ENCODE results near the gene FZD7.

The FZD7 gene

GRCh38 chr2:202019689-202020450 is 13.8 kb upstream of the FZD7 start:
- Histone ChIP-seq H3K4me2 (ENCODE audit: low read length) (no peak overlapping the region), H3K56ac (ENCODE audit: low read length) (peak overlapping the region; percentile 85), H3K79me2 (ENCODE audit: control insufficient read depth, insufficient read depth, low read length) (no peaks in the 10 kb centered on the region), H3K4me1 (ENCODE audit: control insufficient read depth, low read depth, low read length) (peaks cover 11% of the 10 kb centered on the region), H3K9ac (ENCODE audit: low read length) (peak overlapping the region; percentile 44), H3K4me3 (ENCODE audit: low read length) (no peak overlapping the region), H3K4ac (ENCODE audit: low read depth, low read length) (peak overlapping the region; percentile 46), H4K8ac (ENCODE audit: low read depth, low read length) (no peak overlapping the region), H2BK120ac (ENCODE audit: low read depth, low read length) (peak overlapping the region; percentile 29), H3K27ac (ENCODE audit: low read depth, low read length) (peak overlapping the region; percentile 81), H2BK5ac (ENCODE audit: low read length) (peak overlapping the region; percentile 98), H3K36me3 (ENCODE audit: control insufficient read depth, insufficient read depth, low read length) (no peaks in the 10 kb centered on the region), H3K79me1 (ENCODE audit: low read length) (no peaks in the 10 kb centered on the region), H4K5ac (ENCODE audit: low read length) (peak overlapping the region; percentile 59), H2BK15ac (replicated peaks; ENCODE audit: low read depth) (no peak overlapping the region), H3K23ac (ENCODE audit: low read length) (no peak overlapping the region), H3K18ac (ENCODE audit: low read length) (peak overlapping the region; percentile 88), H2AK5ac (ENCODE audit: low read length) (peak overlapping the region; percentile 28), H3K27me3 (ENCODE audit: insufficient read depth, low read length, poor library complexity) (no peaks in the 10 kb centered on the region)
- peak; percentile 91 for DNase-seq
- no CpG with 5 or more reads among the region's 8 CpGs for WGBS (ENCODE audit: extremely low coverage, insufficient coverage, low lambda C conversion rate)

DNA sequence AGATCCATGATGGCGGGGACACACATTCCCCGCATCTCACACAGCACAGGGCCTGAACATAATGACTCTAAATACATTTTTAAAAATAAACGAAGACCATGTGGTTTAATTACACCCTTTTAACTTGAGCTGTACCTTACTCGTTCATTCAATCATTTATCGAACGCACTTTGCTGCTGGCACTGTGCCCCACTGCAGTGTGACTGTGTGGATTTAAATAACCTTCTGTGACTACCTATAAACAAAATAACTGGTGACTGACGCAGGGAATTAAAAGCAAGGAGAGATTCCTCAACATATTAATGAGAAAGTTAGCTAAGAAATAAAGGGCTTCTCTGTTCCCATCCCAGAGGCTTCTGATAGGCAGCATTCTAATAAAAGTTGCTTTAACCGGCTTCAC is 10.9 kb upstream of the FZD7 start:
- no peak overlapping the region for H3K4me2 ChIP-seq (ENCODE audit: low read length)
- H3K27me3 ChIP-seq (ENCODE audit: insufficient read depth, low read length, poor library complexity), result no peaks in the 10 kb centered on the region
- H2BK5ac ChIP-seq (ENCODE audit: low read length), result no peak overlapping the region
- no peak overlapping the region for H3K27ac ChIP-seq (ENCODE audit: low read depth, low read length)
- peak overlapping the region; percentile 37 for H3K9ac ChIP-seq (ENCODE audit: low read length)
- no peak for DNase-seq
- no peak overlapping the region for H2BK15ac ChIP-seq (replicated peaks; ENCODE audit: low read depth)
- H3K4me1 ChIP-seq (ENCODE audit: control insufficient read depth, low read depth, low read length), result peaks cover 8% of the 10 kb centered on the region
- H3K36me3 ChIP-seq (ENCODE audit: control insufficient read depth, insufficient read depth, low read length), result no peaks in the 10 kb centered on the region
- no peak overlapping the region for H3K23ac ChIP-seq (ENCODE audit: low read length)
- H4K8ac ChIP-seq (ENCODE audit: low read depth, low read length), result no peak overlapping the region
- H4K5ac ChIP-seq (ENCODE audit: low read length), result no peak overlapping the region
- no peaks in the 10 kb centered on the region for H3K79me1 ChIP-seq (ENCODE audit: low read length)
- H3K18ac ChIP-seq (ENCODE audit: low read length), result peak overlapping the region; percentile 93
- H2AK5ac ChIP-seq (ENCODE audit: low read length), result no peak overlapping the region
- no peak overlapping the region for H2BK120ac ChIP-seq (ENCODE audit: low read depth, low read length)
- H3K79me2 ChIP-seq (ENCODE audit: control insufficient read depth, insufficient read depth, low read length), result no peaks in the 10 kb centered on the region
- no CpG with 5 or more reads among the region's 8 CpGs for WGBS (ENCODE audit: extremely low coverage, insufficient coverage, low lambda C conversion rate)
- no peak overlapping the region for H3K56ac ChIP-seq (ENCODE audit: low read length)
- H3K4ac ChIP-seq (ENCODE audit: low read depth, low read length), result no peak overlapping the region
- H3K4me3 ChIP-seq (ENCODE audit: low read length), result no peak overlapping the region

- no peak overlapping the region for H3K23ac ChIP-seq (ENCODE audit: low read length)
- H3K79me2 ChIP-seq (ENCODE audit: control insufficient read depth, insufficient read depth, low read length), result no peaks in the 10 kb centered on the region
- no peak overlapping the region for H4K8ac ChIP-seq (ENCODE audit: low read depth, low read length)
- H3K4me1 ChIP-seq (ENCODE audit: control insufficient read depth, low read depth, low read length), result peaks cover 8% of the 10 kb centered on the region
- H3K27ac ChIP-seq (ENCODE audit: low read depth, low read length), result peak overlapping the region; percentile 31
- H3K4me2 ChIP-seq (ENCODE audit: low read length), result no peak overlapping the region
- H2BK120ac ChIP-seq (ENCODE audit: low read depth, low read length), result peak overlapping the region; percentile 95
- WGBS (ENCODE audit: extremely low coverage, insufficient coverage, low lambda C conversion rate), result no CpG with 5 or more reads among the region's 10 CpGs
- no peaks in the 10 kb centered on the region for H3K79me1 ChIP-seq (ENCODE audit: low read length)
- peak overlapping the region; percentile 86 for H3K56ac ChIP-seq (ENCODE audit: low read length)
- no peak overlapping the region for H3K4me3 ChIP-seq (ENCODE audit: low read length)
- H3K4ac ChIP-seq (ENCODE audit: low read depth, low read length), result peak overlapping the region; percentile 59
- peak; percentile 69 for DNase-seq
- H3K27me3 ChIP-seq (ENCODE audit: insufficient read depth, low read length, poor library complexity), result no peaks in the 10 kb centered on the region
- H3K18ac ChIP-seq (ENCODE audit: low read length), result peak overlapping the region; percentile 93
- peak overlapping the region; percentile 51 for H3K9ac ChIP-seq (ENCODE audit: low read length)
- H2BK15ac ChIP-seq (replicated peaks; ENCODE audit: low read depth), result no peak overlapping the region
- H3K36me3 ChIP-seq (ENCODE audit: control insufficient read depth, insufficient read depth, low read length), result no peaks in the 10 kb centered on the region
- H4K5ac ChIP-seq (ENCODE audit: low read length), result no peak overlapping the region
- H2BK5ac ChIP-seq (ENCODE audit: low read length), result peak overlapping the region; percentile 74
- no peak overlapping the region for H2AK5ac ChIP-seq (ENCODE audit: low read length)
Measured at GRCh38 chr2:202023198-202023903, 10.3 kb upstream of the FZD7 start.

- no peak overlapping the region for H2BK15ac ChIP-seq (replicated peaks; ENCODE audit: low read depth)
- peak overlapping the region; percentile 93 for H3K18ac ChIP-seq (ENCODE audit: low read length)
- WGBS (ENCODE audit: extremely low coverage, insufficient coverage, low lambda C conversion rate), result no CpG with 5 or more reads among the region's 8 CpGs
- no peak overlapping the region for H3K4ac ChIP-seq (ENCODE audit: low read depth, low read length)
- peak overlapping the region; percentile 31 for H3K27ac ChIP-seq (ENCODE audit: low read depth, low read length)
- peaks cover 8% of the 10 kb centered on the region for H3K4me1 ChIP-seq (ENCODE audit: control insufficient read depth, low read depth, low read length)
- H3K4me2 ChIP-seq (ENCODE audit: low read length), result no peak overlapping the region
- peak overlapping the region; percentile 95 for H2BK120ac ChIP-seq (ENCODE audit: low read depth, low read length)
- no peaks in the 10 kb centered on the region for H3K36me3 ChIP-seq (ENCODE audit: control insufficient read depth, insufficient read depth, low read length)
- peak overlapping the region; percentile 89 for H2AK5ac ChIP-seq (ENCODE audit: low read length)
- H3K79me2 ChIP-seq (ENCODE audit: control insufficient read depth, insufficient read depth, low read length), result no peaks in the 10 kb centered on the region
- no peak overlapping the region for H3K4me3 ChIP-seq (ENCODE audit: low read length)
- H3K56ac ChIP-seq (ENCODE audit: low read length), result peak overlapping the region; percentile 86
- no peak overlapping the region for H4K8ac ChIP-seq (ENCODE audit: low read depth, low read length)
- DNase-seq, result no peak
- H3K27me3 ChIP-seq (ENCODE audit: insufficient read depth, low read length, poor library complexity), result no peaks in the 10 kb centered on the region
- H3K79me1 ChIP-seq (ENCODE audit: low read length), result no peaks in the 10 kb centered on the region
- H4K5ac ChIP-seq (ENCODE audit: low read length), result peak overlapping the region; percentile 47
- H2BK5ac ChIP-seq (ENCODE audit: low read length), result peak overlapping the region; percentile 74
- peak overlapping the region; percentile 74 for H3K23ac ChIP-seq (ENCODE audit: low read length)
- H3K9ac ChIP-seq (ENCODE audit: low read length), result peak overlapping the region; percentile 51
Measured at GRCh38 chr2:202023904-202024266, 9.8 kb upstream of the FZD7 start.

DNA sequence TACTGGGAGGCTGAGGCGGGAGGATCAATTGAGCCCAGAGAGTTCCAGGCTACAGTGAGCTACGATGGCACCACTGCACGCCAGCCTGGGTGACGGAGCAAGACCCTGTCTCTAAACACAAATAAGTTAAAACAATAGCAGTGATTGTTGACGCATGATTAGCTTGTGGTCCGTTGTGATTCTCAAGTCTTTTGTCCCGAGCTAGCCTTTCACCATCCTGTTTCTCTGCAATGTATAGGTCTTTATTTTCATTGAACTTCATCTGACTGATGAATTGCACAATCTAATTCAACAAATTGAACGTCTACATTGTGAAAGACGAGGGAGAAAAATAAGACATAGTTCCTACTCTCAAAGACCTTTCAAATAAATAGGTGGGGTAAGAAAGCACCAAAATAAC is 8.8 kb upstream of the FZD7 start:
- H3K27ac ChIP-seq (ENCODE audit: low read depth, low read length), result no peak overlapping the region
- H3K4me2 ChIP-seq (ENCODE audit: low read length), result no peak overlapping the region
- no peak overlapping the region for H3K23ac ChIP-seq (ENCODE audit: low read length)
- no CpG with 5 or more reads among the region's 9 CpGs for WGBS (ENCODE audit: extremely low coverage, insufficient coverage, low lambda C conversion rate)
- no peak overlapping the region for H4K8ac ChIP-seq (ENCODE audit: low read depth, low read length)
- H2AK5ac ChIP-seq (ENCODE audit: low read length), result no peak overlapping the region
- no peaks in the 10 kb centered on the region for H3K27me3 ChIP-seq (ENCODE audit: insufficient read depth, low read length, poor library complexity)
- no peaks in the 10 kb centered on the region for H3K79me2 ChIP-seq (ENCODE audit: control insufficient read depth, insufficient read depth, low read length)
- no peak overlapping the region for H3K9ac ChIP-seq (ENCODE audit: low read length)
- no peaks in the 10 kb centered on the region for H3K36me3 ChIP-seq (ENCODE audit: control insufficient read depth, insufficient read depth, low read length)
- peaks cover 5% of the 10 kb centered on the region for H3K4me1 ChIP-seq (ENCODE audit: control insufficient read depth, low read depth, low read length)
- H3K18ac ChIP-seq (ENCODE audit: low read length), result no peak overlapping the region
- no peak overlapping the region for H2BK120ac ChIP-seq (ENCODE audit: low read depth, low read length)
- no peak overlapping the region for H3K4ac ChIP-seq (ENCODE audit: low read depth, low read length)
- no peak overlapping the region for H3K4me3 ChIP-seq (ENCODE audit: low read length)
- H2BK5ac ChIP-seq (ENCODE audit: low read length), result no peak overlapping the region
- no peak for DNase-seq
- no peak overlapping the region for H2BK15ac ChIP-seq (replicated peaks; ENCODE audit: low read depth)
- no peak overlapping the region for H4K5ac ChIP-seq (ENCODE audit: low read length)
- no peak overlapping the region for H3K56ac ChIP-seq (ENCODE audit: low read length)
- no peaks in the 10 kb centered on the region for H3K79me1 ChIP-seq (ENCODE audit: low read length)

Measured in mesendoderm (in vitro differentiated cells).